ENCODE data around the gene TBC1D32.

Gene TBC1D32

GRCh38 chr6:121356575-121356974 is 22.3 kb upstream of the TBC1D32 start:
- no peaks in the 10 kb centered on the region for H3K4me1 ChIP-seq (ENCODE audit: control insufficient read depth, insufficient read depth, low read length)
- no peak overlapping the region for H3K4me3 ChIP-seq (ENCODE audit: low read depth, low read length)
- no peaks in the 10 kb centered on the region for H3K36me3 ChIP-seq (ENCODE audit: control insufficient read depth in 2 of 2, insufficient read depth in 1 of 2, low read length in 2 of 2)
- CTCF ChIA-PET: interaction anchor here (0.8 to 2.8 kb wide), 3 partner anchors 19 to 493 kb away, joined by 4 to 13 read pairs (median 6); no protein-coding TSS in a partner anchor
- H3K27ac ChIP-seq (ENCODE audit: extremely low read depth, low read depth, low read length): no peak overlapping the region
- TF ChIP-seq ZNF341 (tag by site-specific recombination; IDR thresholded peaks at IDR 0.05; ENCODE audit: low read depth) (no peak), PRDM1 (tag by site-specific recombination; IDR thresholded peaks at IDR 0.05) (no peak), ZNF132 (tag by site-specific recombination; IDR thresholded peaks at IDR 0.05; ENCODE audit: borderline replicate concordance) (no peak)
- no peaks in the 10 kb centered on the region for H3K9me3 ChIP-seq (ENCODE audit: control insufficient read depth, insufficient read depth, low read depth, low read length)
- POLR2A ChIA-PET: no interaction called here

- Histone ChIP-seq H3K36me3 (ENCODE audit: control insufficient read depth in 2 of 2, insufficient read depth in 1 of 2, low read length in 2 of 2) (no peaks in the 10 kb centered on the region), H3K4me3 (ENCODE audit: low read depth, low read length) (no peak overlapping the region), H3K27ac (ENCODE audit: extremely low read depth, low read depth, low read length) (no peak overlapping the region), H3K4me1 (ENCODE audit: control insufficient read depth, insufficient read depth, low read length) (no peaks in the 10 kb centered on the region), H3K9me3 (ENCODE audit: control insufficient read depth, insufficient read depth, low read depth, low read length) (no peaks in the 10 kb centered on the region)
- TF ChIP-seq ZNF514 (tag by site-specific recombination; IDR thresholded peaks at IDR 0.05) (no peak), ZNF112 (tag by site-specific recombination; IDR thresholded peaks at IDR 0.05) (no peak), ZNF843 (tag by site-specific recombination; IDR thresholded peaks at IDR 0.05) (no peak), BCL6B (tag by site-specific recombination; IDR thresholded peaks at IDR 0.05) (no peak), ZNF707 (tag by site-specific recombination; IDR thresholded peaks at IDR 0.05) (no peak)
- POLR2A ChIA-PET: no interaction called here
- CTCF ChIA-PET: interaction anchor here (0.6 to 2.8 kb wide), 7 partner anchors 8 to 1897 kb away, joined by 3 to 13 read pairs (median 4); no protein-coding TSS in a partner anchor
These were observed 20.5 kb upstream of the TBC1D32 start for GRCh38 chr6:121354764-121355163.

GRCh38 chr6:121352941-121353340 is 18.7 kb upstream of the TBC1D32 start:
- Histone ChIP-seq H3K36me3 (ENCODE audit: control insufficient read depth in 2 of 2, insufficient read depth in 1 of 2, low read length in 2 of 2) (no peaks in the 10 kb centered on the region), H3K9me3 (ENCODE audit: control insufficient read depth, insufficient read depth, low read depth, low read length) (no peaks in the 10 kb centered on the region), H3K4me3 (ENCODE audit: low read depth, low read length) (no peak overlapping the region), H3K4me1 (ENCODE audit: control insufficient read depth, insufficient read depth, low read length) (no peaks in the 10 kb centered on the region), H3K27ac (ENCODE audit: extremely low read depth, low read depth, low read length) (no peak overlapping the region)
- CTCF ChIA-PET: no interaction called here
- no peak for TF ChIP-seq PRDM10 (tag by site-specific recombination; IDR thresholded peaks at IDR 0.05)
- no peak for TF ChIP-seq ZNF677 (tag by site-specific recombination; IDR thresholded peaks at IDR 0.05)
- no peak for TF ChIP-seq ZNF514 (tag by site-specific recombination; IDR thresholded peaks at IDR 0.05)
- TF ChIP-seq ZNF843 (tag by site-specific recombination; IDR thresholded peaks at IDR 0.05): no peak
- no peak for TF ChIP-seq ZNF133 (tag by site-specific recombination; IDR thresholded peaks at IDR 0.05)
- no peak for TF ChIP-seq ZNF48 (tag by site-specific recombination; IDR thresholded peaks at IDR 0.05)
- no peak for TF ChIP-seq ZNF629 (tag by site-specific recombination; IDR thresholded peaks at IDR 0.05)
- no peak for TF ChIP-seq ZNF747 (tag by site-specific recombination; IDR thresholded peaks at IDR 0.05)
- TF ChIP-seq ZNF473 (tag by site-specific recombination; IDR thresholded peaks at IDR 0.05): no peak
- TF ChIP-seq ZNF558 (tag by site-specific recombination; IDR thresholded peaks at IDR 0.05): no peak
- TF ChIP-seq ZNF140 (tag by site-specific recombination; IDR thresholded peaks at IDR 0.05): no peak
- no peak for TF ChIP-seq ZNF155 (tag by site-specific recombination; IDR thresholded peaks at IDR 0.05)
- no peak for TF ChIP-seq ZIC2 (tag by site-specific recombination; IDR thresholded peaks at IDR 0.05)
- POLR2A ChIA-PET: no interaction called here
